ENCODE measurements around the gene PAGR1. TPM values are rescaled to one million over a fixed set of nuclear protein-coding genes. Genes with fewer than 3 reads are reported as not detected.

The PAGR1 gene
- total and polyA plus RNA-seq, 2 of the 13 experiments (the other 11 are each of a cell fraction or from before 2014, with no cell fraction given): 9.8 to 66.4 TPM

DNA sequence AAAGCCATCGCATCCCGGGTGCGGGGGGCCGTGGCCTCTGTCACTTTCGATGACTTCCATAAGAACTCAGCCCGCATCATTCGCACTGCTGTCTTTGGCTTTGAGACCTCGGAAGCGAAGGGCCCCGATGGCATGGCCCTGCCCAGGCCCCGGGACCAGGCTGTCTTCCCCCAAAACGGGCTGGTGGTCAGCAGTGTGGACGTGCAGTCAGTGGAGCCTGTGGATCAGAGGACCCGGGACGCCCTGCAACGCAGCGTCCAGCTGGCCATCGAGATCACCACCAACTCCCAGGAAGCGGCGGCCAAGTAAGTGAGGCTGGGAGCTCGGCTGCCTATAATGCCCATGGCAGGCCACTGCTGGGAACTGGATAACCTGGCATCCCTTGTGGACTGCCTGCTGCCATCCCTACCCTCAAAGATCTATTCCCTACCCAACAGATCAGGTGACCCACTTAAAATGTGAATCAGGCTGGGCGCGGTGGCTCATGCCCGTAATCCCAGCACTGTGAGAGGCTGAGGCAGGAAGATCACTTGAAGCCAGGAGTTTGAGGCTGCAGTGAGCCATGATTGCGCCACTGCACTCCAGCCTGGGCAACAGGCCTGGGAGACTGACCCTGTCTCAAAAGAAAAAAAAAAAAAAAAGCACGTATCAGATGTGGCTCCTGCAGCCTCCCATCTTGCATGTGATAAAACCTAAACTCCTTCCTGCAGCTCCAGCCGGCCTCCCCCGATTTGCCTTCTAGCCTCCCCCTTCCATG is 28.8 kb downstream of the PAGR1 start:
- ChIA-PET POLR2A (interaction anchor here (1.4 to 3.6 kb wide), 2 partner anchors 15 to 18 kb away, joined by 3 to 11 read pairs; no protein-coding TSS in a partner anchor), CTCF (ENCODE audit: low intra/inter-chr PET ratio, low total read pairs) (no interaction called here)
- Histone ChIP-seq H3K4me1 (ENCODE audit: insufficient read depth, low read length) (no peaks in the 10 kb centered on the region), H3K79me2 (ENCODE audit: insufficient read depth, low read length) (no peaks in the 10 kb centered on the region), H4K20me1 (ENCODE audit: insufficient read depth, low read length) (no peaks in the 10 kb centered on the region), H2AFZ (ENCODE audit: low read length) (no peak overlapping the region), H3K27me3 (ENCODE audit: control insufficient read depth in 1 of 2, insufficient read depth in 2 of 2, low read length in 2 of 2) (no peaks in the 10 kb centered on the region), H3K36me3 (replicated peaks in 1 of 2; ENCODE audit: control insufficient read depth in 1 of 2, insufficient read depth in 2 of 2, low read length in 2 of 2) (peaks cover 3% of the 10 kb centered on the region in 2 experiments; a peak in 2 of 5 replicates), H3K4me3 (replicated peaks in 1 of 3; ENCODE audit: insufficient read depth in 1 of 3, low read depth in 2 of 3, low read length in 3 of 3) (no peak overlapping the region), H3K9ac (ENCODE audit: insufficient read depth, low read depth, low read length) (no peak overlapping the region), H3K4me2 (ENCODE audit: low read depth, low read length) (no peak overlapping the region), H3K9me3 (ENCODE audit: low read length) (no peaks in the 10 kb centered on the region), H3K27ac (ENCODE audit: extremely low read length, insufficient read depth, low read length) (no peak overlapping the region)
- TF ChIP-seq CEBPB (IDR thresholded peaks at IDR 0.05; ENCODE audit: borderline replicate concordance, low read depth, low read length): 0 out of 2 replicates have a peak, but pooled peaks have one; percentile 19
- TF ChIP-seq, protein P1, sequence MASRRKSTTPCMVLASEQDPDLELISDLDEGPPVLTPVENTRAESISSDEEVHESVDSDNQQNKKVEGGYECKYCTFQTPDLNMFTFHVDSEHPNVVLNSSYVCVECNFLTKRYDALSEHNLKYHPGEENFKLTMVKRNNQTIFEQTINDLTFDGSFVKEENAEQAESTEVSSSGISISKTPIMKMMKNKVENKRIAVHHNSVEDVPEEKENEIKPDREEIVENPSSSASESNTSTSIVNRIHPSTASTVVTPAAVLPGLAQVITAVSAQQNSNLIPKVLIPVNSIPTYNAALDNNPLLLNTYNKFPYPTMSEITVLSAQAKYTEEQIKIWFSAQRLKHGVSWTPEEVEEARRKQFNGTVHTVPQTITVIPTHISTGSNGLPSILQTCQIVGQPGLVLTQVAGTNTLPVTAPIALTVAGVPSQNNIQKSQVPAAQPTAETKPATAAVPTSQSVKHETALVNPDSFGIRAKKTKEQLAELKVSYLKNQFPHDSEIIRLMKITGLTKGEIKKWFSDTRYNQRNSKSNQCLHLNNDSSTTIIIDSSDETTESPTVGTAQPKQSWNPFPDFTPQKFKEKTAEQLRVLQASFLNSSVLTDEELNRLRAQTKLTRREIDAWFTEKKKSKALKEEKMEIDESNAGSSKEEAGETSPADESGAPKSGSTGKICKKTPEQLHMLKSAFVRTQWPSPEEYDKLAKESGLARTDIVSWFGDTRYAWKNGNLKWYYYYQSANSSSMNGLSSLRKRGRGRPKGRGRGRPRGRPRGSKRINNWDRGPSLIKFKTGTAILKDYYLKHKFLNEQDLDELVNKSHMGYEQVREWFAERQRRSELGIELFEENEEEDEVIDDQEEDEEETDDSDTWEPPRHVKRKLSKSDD (CRISPR knock-in tag; IDR thresholded peaks at IDR 0.05; ENCODE audit: low read depth): no peak
- FAIRE-seq (no peak), ATAC-seq (no peak), DNase-seq (ENCODE audit: low spot score) (no peak)
- no TSS peak for BruUV-seq (replicated peaks)
- intact Hi-C loops (cut with micrococcal nuclease; ENCODE audit: unreplicated experiment): no loop called here
- 93% methylated on average over 27 of the region's 28 CpGs for WGBS (ENCODE audit: low lambda C conversion rate)
- in situ Hi-C loops (cut with HindIII; ENCODE audit: extremely low pct_ligation_motif_present, low pct_unique_long_range_greater_than_20kb): no loop called here

DNA sequence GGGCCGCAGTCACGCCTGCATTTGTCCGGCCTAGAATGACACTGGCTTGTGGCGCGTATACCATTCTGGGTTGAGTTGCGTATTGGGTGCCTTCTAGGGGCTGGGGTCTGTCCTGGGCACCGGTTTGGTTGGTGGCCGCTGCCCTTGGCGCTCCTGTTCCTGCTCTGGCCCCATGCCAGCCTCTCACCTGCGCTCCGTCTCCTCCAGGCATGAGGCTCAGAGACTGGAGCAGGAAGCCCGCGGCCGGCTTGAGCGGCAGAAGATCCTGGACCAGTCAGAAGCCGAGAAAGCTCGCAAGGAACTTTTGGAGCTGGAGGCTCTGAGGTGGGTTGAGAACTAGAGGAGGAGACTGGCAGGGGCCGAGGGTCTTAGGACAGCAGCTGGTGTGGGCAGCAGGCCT is 29.7 kb downstream of the PAGR1 start:
- ATAC-seq: no peak

More for the DNA sequence above, 29.7 kb downstream of the PAGR1 start:
- Histone ChIP-seq H3K79me2 (ENCODE audit: insufficient read depth, low read length) (no peaks in the 10 kb centered on the region), H3K36me3 (replicated peaks in 1 of 2; ENCODE audit: control insufficient read depth in 1 of 2, insufficient read depth in 2 of 2, low read length in 2 of 2) (peaks cover 3% of the 10 kb centered on the region in 2 experiments; a peak in 1 of 5 replicates), H3K4me1 (ENCODE audit: insufficient read depth, low read length) (no peaks in the 10 kb centered on the region), H3K4me3 (replicated peaks in 1 of 3; ENCODE audit: insufficient read depth in 1 of 3, low read depth in 2 of 3, low read length in 3 of 3) (no peak overlapping the region), H3K9ac (ENCODE audit: insufficient read depth, low read depth, low read length) (no peak overlapping the region), H3K27me3 (ENCODE audit: control insufficient read depth in 1 of 2, insufficient read depth in 2 of 2, low read length in 2 of 2) (no peaks in the 10 kb centered on the region), H2AFZ (ENCODE audit: low read length) (no peak overlapping the region), H3K9me3 (ENCODE audit: low read length) (no peaks in the 10 kb centered on the region), H3K27ac (ENCODE audit: extremely low read length, insufficient read depth, low read length) (no peak overlapping the region), H4K20me1 (ENCODE audit: insufficient read depth, low read length) (no peaks in the 10 kb centered on the region), H3K4me2 (ENCODE audit: low read depth, low read length) (no peak overlapping the region)
- ChIA-PET POLR2A (interaction anchor here (1.4 kb wide), 1 partner anchor 19 kb away, joined by 3 read pairs; no protein-coding TSS in a partner anchor), CTCF (ENCODE audit: low intra/inter-chr PET ratio, low total read pairs) (no interaction called here)
- FAIRE-seq (no peak), DNase-seq (ENCODE audit: low spot score) (no peak)
- 93% methylated on average over 18 of the region's 18 CpGs for WGBS (ENCODE audit: low lambda C conversion rate)
- no TSS peak for BruUV-seq (replicated peaks)
- intact Hi-C loops (cut with micrococcal nuclease; ENCODE audit: unreplicated experiment) (no loop called here), in situ Hi-C loops (cut with HindIII; ENCODE audit: extremely low pct_ligation_motif_present, low pct_unique_long_range_greater_than_20kb) (no loop called here)
- TF ChIP-seq AGO2 (optimal IDR thresholded peaks at IDR 0.05; ENCODE audit: low read depth, low read length) (peak; percentile 55), FIP1L1 (IDR thresholded peaks at IDR 0.05; ENCODE audit: borderline replicate concordance, insufficient read depth, low read depth, low read length) (no peak)

Data from HepG2 (cell line).